PC-3 (cell line): ENCODE data around the gene TCN2. TPM values are rescaled to one million over a fixed set of nuclear protein-coding genes. Genes with fewer than 3 reads are reported as not detected.

Source experiments
- ATAC-seq: fragments of 200-7000 bp; cut with Tn5 transposase; 2 replicates; pipeline ENCODE4 v1.9.1; 2020; ENCODE audit warnings: mild to moderate bottlenecking, moderate library complexity
- BruUV-seq: library from RNA; stranded (reverse); fragments of 400-500 nt; replicated peaks from 2 replicates; lab custom pipeline; 2021; lab: Mats Ljungman, UMichigan
- CTCF ChIA-PET: fragments of 300-600 bp; sonication (Branson Sonifier 250); formaldehyde crosslinking; loops from one replicate; lab custom pipeline; 2022; ENCODE audit warnings: antibody characterized with exemption; lab: Charles Lee
- POLR2A ChIA-PET: fragments of 300-600 bp; sonication (Branson Sonifier 250); formaldehyde crosslinking; loops from one replicate; lab custom pipeline; 2022; ENCODE audit warnings: antibody characterized with exemption; ENCODE audit not compliant: unreplicated experiment; lab: Charles Lee
- DNase-seq: peaks from one replicate; pipeline ENCODE4 v3.0.0-alpha.2; 2015
- H2AFZ ChIP-seq: fragments of 300-600 bp; sonication (generic); 2 replicates; pipeline ENCODE4 v1.6.0; 2016; ENCODE audit warnings: antibody characterized with exemption, low read length
- H3F3A ChIP-seq: fragments of 300-600 bp; sonication (generic); one replicate; pipeline ENCODE4 v1.6.0; 2017; ENCODE audit warnings: antibody characterized with exemption, low read length, control low read depth, mild to moderate bottlenecking; ENCODE audit not compliant: unreplicated experiment
- H3K27ac ChIP-seq: fragments of 300-600 bp; sonication (generic); 2 replicates; pipeline ENCODE4 v1.5.1; 2016; ENCODE audit warnings: mild to moderate bottlenecking, low read length
- H3K27me3 ChIP-seq: fragments of 300-600 bp; sonication (generic); 2 replicates; pipeline ENCODE4 v1.6.1; 2016; ENCODE audit warnings: low read length, mixed read lengths
- H3K36me3 ChIP-seq: fragments of 300-600 bp; sonication (generic); 2 replicates; pipeline ENCODE4 v1.6.1; 2016; ENCODE audit warnings: low read depth, mixed run types, low read length, mixed read lengths
- H3K4me1 ChIP-seq: fragments of 300-600 bp; sonication (generic); 2 replicates; pipeline ENCODE4 v1.5.1; 2016; ENCODE audit warnings: low read length; ENCODE audit not compliant: insufficient read depth
- H3K4me2 ChIP-seq: fragments of 300-600 bp; sonication (generic); 2 replicates; pipeline ENCODE4 v1.6.0; 2016; ENCODE audit warnings: low read length
- H3K4me3 ChIP-seq: fragments of 300-600 bp; sonication (generic); 2 replicates; pipeline ENCODE4 v1.5.1; 2016; ENCODE audit warnings: mild to moderate bottlenecking, low read length, mixed read lengths
- H3K79me2 ChIP-seq: fragments of 300-600 bp; sonication (generic); 2 replicates; pipeline ENCODE4 v1.6.1; 2017; ENCODE audit warnings: low read length, mixed read lengths
- H3K9ac ChIP-seq: fragments of 300-600 bp; sonication (generic); 2 replicates; pipeline ENCODE4 v1.6.0; 2016; ENCODE audit warnings: mild to moderate bottlenecking, low read length
- H3K9me2 ChIP-seq: fragments of 300-600 bp; sonication (generic); replicated peaks from 2 replicates; pipeline ENCODE4 v1.6.1; 2016; ENCODE audit warnings: mixed run types, low read length, mixed read lengths
- H3K9me3 ChIP-seq: fragments of 300-600 bp; sonication (generic); 2 replicates; pipeline ENCODE4 v1.6.1; 2016; ENCODE audit warnings: low read length, mixed read lengths
- H4K20me1 ChIP-seq: fragments of 300-600 bp; sonication (generic); 2 replicates; pipeline ENCODE4 v1.6.1; 2016; ENCODE audit warnings: low read length, mixed read lengths
- EZH2 ChIP-seq: fragments of 300-600 bp; sonication (generic); IDR thresholded peaks from one replicate; pipeline ENCODE4 v1.6.1; 2017; ENCODE audit warnings: antibody characterized with exemption, mild to moderate bottlenecking, low read length; ENCODE audit not compliant: unreplicated experiment
- EZH2phosphoT487 ChIP-seq: fragments of 300-600 bp; sonication (generic); IDR thresholded peaks from 2 replicates; pipeline ENCODE4 v1.6.1; 2018; ENCODE audit warnings: mild to moderate bottlenecking, antibody characterized with exemption, low read length, borderline replicate concordance
- intact Hi-C: fragments of 100-400 bp; cut with micrococcal nuclease; formaldehyde crosslinking; loops from 2 replicates; pipeline ENCODE4 v1.9.0; 2023
- total RNA-seq: library from RNA; depleted of rRNA; stranded (reverse); fragments of >200 nt; gene quantifications from 2 replicates; pipeline ENCODE4 v1.2.3, GENCODE V29; 2014
- TF ChIP-seq, protein P1 (sequence below): fragments of 300-600 bp; sonication (generic); conservative IDR thresholded peaks from 2 replicates; pipeline ENCODE4 v1.5.1; 2017; ENCODE audit warnings: antibody characterized with exemption, low read depth, mild to moderate bottlenecking, low read length

Gene TCN2
- total RNA-seq, 1 experiment from 2014 or later = 1.7 TPM

DNA sequence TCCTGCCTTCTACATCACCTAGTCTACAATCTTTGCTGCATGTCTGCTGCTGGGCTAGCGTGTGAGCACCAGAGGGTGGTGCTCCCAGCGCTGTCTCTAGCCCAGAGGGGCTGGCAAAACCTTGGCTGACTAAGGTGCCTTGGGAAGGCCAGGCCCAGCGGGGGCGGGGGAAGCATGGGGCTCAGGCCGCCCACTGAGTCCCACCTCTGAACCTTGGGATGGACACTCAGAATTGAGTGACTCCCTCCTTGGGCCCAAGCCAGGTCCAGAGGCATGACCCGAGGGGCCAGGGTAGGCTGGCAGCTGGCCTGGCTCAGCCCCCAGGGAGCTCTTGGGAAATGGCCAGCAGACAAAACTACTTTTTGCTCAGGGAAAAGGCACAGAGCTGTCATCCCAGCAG is 24.9 kb upstream of the TCN2 start:
- peaks cover 30% of the 10 kb centered on the region for H3K36me3 ChIP-seq
- TF ChIP-seq EZH2phosphoT487 = no peak
- TF ChIP-seq, protein P1, sequence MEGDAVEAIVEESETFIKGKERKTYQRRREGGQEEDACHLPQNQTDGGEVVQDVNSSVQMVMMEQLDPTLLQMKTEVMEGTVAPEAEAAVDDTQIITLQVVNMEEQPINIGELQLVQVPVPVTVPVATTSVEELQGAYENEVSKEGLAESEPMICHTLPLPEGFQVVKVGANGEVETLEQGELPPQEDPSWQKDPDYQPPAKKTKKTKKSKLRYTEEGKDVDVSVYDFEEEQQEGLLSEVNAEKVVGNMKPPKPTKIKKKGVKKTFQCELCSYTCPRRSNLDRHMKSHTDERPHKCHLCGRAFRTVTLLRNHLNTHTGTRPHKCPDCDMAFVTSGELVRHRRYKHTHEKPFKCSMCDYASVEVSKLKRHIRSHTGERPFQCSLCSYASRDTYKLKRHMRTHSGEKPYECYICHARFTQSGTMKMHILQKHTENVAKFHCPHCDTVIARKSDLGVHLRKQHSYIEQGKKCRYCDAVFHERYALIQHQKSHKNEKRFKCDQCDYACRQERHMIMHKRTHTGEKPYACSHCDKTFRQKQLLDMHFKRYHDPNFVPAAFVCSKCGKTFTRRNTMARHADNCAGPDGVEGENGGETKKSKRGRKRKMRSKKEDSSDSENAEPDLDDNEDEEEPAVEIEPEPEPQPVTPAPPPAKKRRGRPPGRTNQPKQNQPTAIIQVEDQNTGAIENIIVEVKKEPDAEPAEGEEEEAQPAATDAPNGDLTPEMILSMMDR = no peak
- TF ChIP-seq EZH2 = no peak
- BruUV-seq = no TSS peak
- no peaks in the 10 kb centered on the region for H3K27me3 ChIP-seq
- no peak overlapping the region for H3K4me2 ChIP-seq
- CTCF ChIA-PET = no interaction called here
- intact Hi-C loops = no loop called here
- no peak for ATAC-seq
- no peak for DNase-seq
- H4K20me1 ChIP-seq = no peaks in the 10 kb centered on the region
- no peak overlapping the region for H2AFZ ChIP-seq
- POLR2A ChIA-PET = no interaction called here
- H3K27ac ChIP-seq = no peak overlapping the region
- H3K4me1 ChIP-seq = no peaks in the 10 kb centered on the region
- no peak overlapping the region for H3K4me3 ChIP-seq
- no peak overlapping the region for H3K9ac ChIP-seq
- H3F3A ChIP-seq = no peaks in the 10 kb centered on the region
- H3K9me3 ChIP-seq = no peaks in the 10 kb centered on the region
- H3K9me2 ChIP-seq = no peaks in the 10 kb centered on the region
- H3K79me2 ChIP-seq = no peaks in the 10 kb centered on the region

DNA sequence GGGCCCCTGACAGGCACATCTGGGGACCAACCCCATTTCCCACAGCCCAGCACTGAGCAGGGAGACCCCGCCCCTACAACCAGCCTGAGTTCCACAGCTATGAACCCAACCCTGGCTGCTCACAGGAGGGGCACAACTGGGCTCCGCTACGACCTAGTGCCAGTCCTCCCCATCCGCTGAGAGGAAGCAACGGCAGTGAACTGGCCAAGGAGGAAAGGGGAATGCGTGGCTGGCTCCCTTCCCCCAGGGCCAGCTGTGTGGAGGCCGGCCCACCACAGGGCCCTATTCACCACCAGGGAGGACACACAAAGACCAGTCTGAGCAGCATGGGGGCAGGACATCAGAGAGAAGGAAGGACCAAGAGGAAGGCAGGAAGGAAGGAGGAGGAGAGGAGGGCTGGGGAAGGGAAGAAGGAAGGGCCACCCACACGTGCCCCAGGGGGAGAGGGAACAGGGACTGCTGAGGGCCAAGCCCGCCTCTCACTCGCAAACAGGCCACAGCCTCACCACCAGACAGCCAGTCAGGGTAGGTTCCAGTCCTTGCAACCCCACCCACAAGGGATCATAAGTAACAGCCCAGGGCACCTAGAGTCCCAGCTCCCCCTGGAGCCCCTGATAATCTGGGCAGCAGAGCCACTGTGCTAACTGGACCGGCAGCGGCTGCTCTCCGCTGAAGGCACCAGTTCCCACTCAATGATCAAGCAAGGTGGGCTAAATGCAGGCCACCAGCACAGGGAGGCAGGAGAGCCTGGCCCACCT is 24.0 kb upstream of the TCN2 start:
- Histone ChIP-seq H3K27me3 (no peaks in the 10 kb centered on the region), H3K9me3 (no peaks in the 10 kb centered on the region), H3K36me3 (peaks cover 40% of the 10 kb centered on the region), H3K4me3 (no peak overlapping the region), H3F3A (no peaks in the 10 kb centered on the region), H3K27ac (no peak overlapping the region), H3K9me2 (no peaks in the 10 kb centered on the region), H2AFZ (no peak overlapping the region), H3K79me2 (no peaks in the 10 kb centered on the region; the same call in 1 of the 2 replicates), H3K9ac (no peak overlapping the region), H3K4me2 (no peak overlapping the region), H4K20me1 (no peaks in the 10 kb centered on the region), H3K4me1 (no peaks in the 10 kb centered on the region)
- TF ChIP-seq, protein P1 = no peak
- no peak for TF ChIP-seq EZH2
- no peak for TF ChIP-seq EZH2phosphoT487
- no TSS peak for BruUV-seq
- intact Hi-C loops = no loop called here
- CTCF ChIA-PET = no interaction called here
- POLR2A ChIA-PET = no interaction called here
- ATAC-seq (no peak), DNase-seq (no peak)

GRCh38 chr22:30584441-30584840 is 22.5 kb upstream of the TCN2 start:
- no peaks in the 10 kb centered on the region for H4K20me1 ChIP-seq
- TF ChIP-seq EZH2phosphoT487 (no peak), EZH2 (no peak)
- TF ChIP-seq, protein P1 = no peak
- no peaks in the 10 kb centered on the region for H3F3A ChIP-seq
- H3K79me2 ChIP-seq = peaks cover 5% of the 10 kb centered on the region
- POLR2A ChIA-PET = no interaction called here
- intact Hi-C loops = no loop called here
- no peak overlapping the region for H3K4me3 ChIP-seq
- H3K4me2 ChIP-seq = no peak overlapping the region
- no peaks in the 10 kb centered on the region for H3K4me1 ChIP-seq
- H3K27me3 ChIP-seq = no peaks in the 10 kb centered on the region
- H2AFZ ChIP-seq = no peak overlapping the region
- CTCF ChIA-PET = no interaction called here
- ATAC-seq = no peak
- H3K9ac ChIP-seq = no peak overlapping the region
- no TSS peak for BruUV-seq
- H3K36me3 ChIP-seq = peaks cover 39% of the 10 kb centered on the region
- DNase-seq = no peak
- no peaks in the 10 kb centered on the region for H3K9me2 ChIP-seq
- H3K9me3 ChIP-seq = no peaks in the 10 kb centered on the region
- H3K27ac ChIP-seq = no peak overlapping the region
